ENCODE measurements around the gene SLC35F3. TPM values are rescaled to one million over a fixed set of nuclear protein-coding genes. Genes with fewer than 3 reads are reported as not detected.

SLC35F3 gene
- total RNA-seq, 2 donors from 2014 or later, result 0.12 to 0.14 TPM

DNA sequence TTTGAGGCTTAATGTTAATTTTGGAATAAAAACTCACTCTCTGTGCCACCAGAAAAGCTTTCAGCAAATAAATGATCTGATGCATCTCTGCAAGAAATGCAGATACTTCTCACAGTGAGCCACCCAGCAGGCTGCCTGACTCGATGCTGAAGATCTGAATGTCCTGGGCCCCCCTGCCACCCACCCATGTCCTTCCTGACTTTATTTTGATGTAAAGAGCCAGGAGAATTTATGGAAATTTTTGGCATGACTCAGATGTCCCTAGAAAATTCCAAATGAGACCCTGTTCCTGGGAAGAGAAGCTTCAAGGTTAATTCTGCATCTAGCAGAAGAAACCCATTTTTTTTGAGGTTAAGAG, 406.0 kb downstream of the SLC35F3 start:
- intact Hi-C loops (cut with DNase I, micrococcal nuclease), result loop anchor here in 1 of 2 donors (10.0 kb wide), 1 partner anchor 196 kb away; no protein-coding TSS in a partner anchor
- no peak for ATAC-seq
- DNase-seq, result no peak

DNA sequence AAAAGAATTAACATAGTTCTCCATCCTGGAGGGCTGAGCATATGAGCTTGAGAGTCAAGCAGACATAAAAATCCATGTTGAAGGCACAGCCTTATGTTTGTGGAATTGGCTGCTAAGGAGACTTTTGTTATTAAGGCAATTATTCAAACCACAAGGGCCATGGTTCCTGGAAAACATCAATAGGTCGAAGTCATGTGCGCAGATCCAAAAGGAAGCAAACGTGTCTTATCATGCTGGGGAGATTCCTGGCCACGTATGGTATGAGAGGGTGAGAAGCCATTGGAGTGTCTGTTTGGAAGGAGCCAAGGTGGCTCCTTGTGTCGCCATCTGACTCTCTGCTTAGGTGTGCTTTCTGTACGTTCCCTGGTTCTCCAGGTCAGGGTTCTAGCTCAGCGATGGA, 406.9 kb downstream of the SLC35F3 start:
- intact Hi-C loops (cut with DNase I, micrococcal nuclease), result loop anchor here in 1 of 2 donors (10.0 kb wide), 1 partner anchor 197 kb away; no protein-coding TSS in a partner anchor
- DNase-seq (no peak), ATAC-seq (no peak)

DNA sequence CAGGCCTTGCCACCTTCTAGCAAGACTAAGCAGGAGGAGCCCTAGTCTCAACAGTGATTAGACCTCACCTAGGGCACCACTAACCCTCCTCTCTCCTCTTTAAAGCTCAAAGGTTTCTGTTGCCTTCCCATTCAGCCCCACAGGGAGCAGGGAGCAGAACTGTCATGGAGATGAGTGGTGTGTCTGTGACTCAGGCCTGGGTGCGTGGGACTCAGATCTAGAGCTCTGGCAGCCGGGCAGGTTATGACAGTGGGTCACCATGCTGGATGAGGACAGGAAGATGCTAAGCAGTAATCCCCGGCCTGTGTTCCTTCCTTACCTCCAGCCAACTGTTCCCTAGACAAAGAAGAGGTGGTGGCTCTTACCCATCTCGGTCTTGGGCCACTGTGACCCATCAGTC, 408.7 kb downstream of the SLC35F3 start:
- ATAC-seq (no peak), DNase-seq (no peak)
- intact Hi-C loops (cut with DNase I, micrococcal nuclease), result loop anchor here in 1 of 2 donors (10.0 kb wide), 1 partner anchor 198 kb away; no protein-coding TSS in a partner anchor

DNA sequence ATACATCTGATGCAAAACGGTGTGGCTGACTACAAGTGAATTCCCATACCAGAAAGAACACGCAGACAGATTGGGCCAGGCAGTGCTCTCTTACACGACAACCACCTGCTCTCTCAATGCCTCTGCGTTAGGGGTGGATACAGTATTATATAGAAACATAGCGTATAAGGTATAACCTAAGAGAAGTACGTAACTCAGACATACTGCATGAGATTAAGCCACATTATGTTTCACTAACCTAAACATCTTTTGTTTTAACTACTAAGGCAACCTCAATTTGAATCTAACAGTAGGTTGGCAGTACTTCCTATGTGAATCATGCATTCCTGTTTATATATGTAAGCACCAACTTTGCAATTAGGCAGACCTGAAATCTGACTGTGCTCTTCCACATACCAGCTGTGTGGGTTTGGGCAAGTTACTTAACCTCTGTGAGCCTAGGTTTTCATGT, 410.6 kb downstream of the SLC35F3 start:
- ATAC-seq (no peak), DNase-seq (no peak)
- intact Hi-C loops (cut with DNase I, micrococcal nuclease), result loop anchor here in 1 of 2 donors (10.0 kb wide), 1 partner anchor 200 kb away; no protein-coding TSS in a partner anchor

DNA sequence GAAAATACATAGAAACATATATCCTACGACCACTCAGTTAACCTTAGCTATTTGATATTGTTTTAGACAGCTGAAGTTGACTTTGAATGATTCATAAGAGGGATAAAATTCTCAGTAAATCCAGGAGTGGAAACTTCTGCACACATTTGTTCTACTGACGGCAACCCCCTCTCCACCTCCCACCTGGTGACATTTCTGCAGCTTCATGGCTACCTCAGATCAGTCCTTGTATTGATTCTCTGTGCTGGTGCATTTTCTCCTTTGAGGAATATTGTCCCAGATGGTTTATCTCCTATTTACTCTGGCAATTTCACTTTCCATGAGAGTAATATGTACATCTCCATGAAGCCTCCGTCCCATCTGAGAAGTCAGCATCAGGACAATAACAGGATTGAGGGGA, 411.1 kb downstream of the SLC35F3 start:
- ATAC-seq, result no peak

DNA sequence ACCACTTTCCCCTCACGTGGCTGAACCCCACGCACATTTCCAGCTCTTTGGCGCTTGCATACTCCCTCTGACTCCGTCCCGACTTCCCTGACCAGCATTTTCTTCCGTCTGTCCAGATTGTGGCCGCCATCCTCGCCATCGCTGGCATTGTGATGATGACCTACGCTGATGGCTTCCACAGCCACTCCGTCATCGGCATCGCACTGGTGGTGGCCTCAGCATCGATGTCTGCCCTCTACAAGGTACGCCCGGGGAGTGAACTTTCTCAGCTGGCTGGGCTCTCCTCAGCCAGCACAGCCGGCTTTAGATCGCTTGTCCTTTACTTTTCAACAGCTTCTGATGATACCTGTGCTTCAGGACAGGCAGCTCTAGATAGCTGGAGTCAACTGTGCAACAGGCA, 412.0 kb downstream of the SLC35F3 start:
- intact Hi-C loops (cut with DNase I, micrococcal nuclease), result loop anchor here in 1 of 2 donors (10.0 kb wide), 1 partner anchor 202 kb away; no protein-coding TSS in a partner anchor
- ATAC-seq, result no peak
- DNase-seq, result no peak

More for the DNA sequence above, 411.1 kb downstream of the SLC35F3 start:
- intact Hi-C loops (cut with DNase I, micrococcal nuclease), result loop anchor here in 1 of 2 donors (10.0 kb wide), 1 partner anchor 201 kb away; no protein-coding TSS in a partner anchor
- DNase-seq, result no peak

DNA sequence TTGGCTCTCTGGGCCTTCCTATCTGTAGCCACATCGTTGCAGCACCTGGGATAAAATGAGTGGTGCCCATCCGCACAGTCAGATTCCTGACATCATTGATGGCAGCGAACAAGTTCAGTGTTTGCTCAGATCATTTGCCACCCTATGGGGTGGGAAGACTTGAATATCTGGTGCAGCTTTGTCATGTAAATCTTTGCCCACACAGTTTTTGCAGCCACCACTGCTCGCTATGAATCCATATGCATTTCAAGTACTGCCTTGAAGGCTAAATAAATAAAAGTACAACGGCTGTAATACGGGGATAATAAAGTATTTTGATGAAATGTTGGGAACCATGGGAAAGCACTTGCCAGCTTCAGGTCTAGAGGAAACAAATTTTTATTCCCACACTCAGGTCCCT, 412.5 kb downstream of the SLC35F3 start:
- DNase-seq, result no peak
- ATAC-seq, result no peak
- intact Hi-C loops (cut with DNase I, micrococcal nuclease), result loop anchor here in 1 of 2 donors (10.0 kb wide), 1 partner anchor 202 kb away; no protein-coding TSS in a partner anchor

DNA sequence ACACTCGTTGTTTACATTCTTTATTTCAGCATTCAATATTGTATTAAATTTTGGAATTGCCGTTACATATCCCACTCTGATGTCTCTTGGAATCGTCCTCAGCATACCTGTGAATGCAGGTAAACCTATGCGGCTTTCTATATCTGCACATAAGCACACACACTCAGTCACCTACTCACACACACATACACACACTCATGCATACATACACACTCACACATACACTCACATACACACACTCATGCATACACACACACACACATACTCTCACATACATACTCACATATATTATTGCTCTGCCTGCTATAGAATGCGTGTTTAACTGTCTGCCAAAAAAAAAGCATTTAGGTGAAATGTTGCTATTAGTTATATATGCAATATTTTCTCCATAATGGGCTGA, 415.6 kb downstream of the SLC35F3 start:
- intact Hi-C loops (cut with DNase I, micrococcal nuclease), result no loop called here
- DNase-seq (no peak), ATAC-seq (no peak)

DNA sequence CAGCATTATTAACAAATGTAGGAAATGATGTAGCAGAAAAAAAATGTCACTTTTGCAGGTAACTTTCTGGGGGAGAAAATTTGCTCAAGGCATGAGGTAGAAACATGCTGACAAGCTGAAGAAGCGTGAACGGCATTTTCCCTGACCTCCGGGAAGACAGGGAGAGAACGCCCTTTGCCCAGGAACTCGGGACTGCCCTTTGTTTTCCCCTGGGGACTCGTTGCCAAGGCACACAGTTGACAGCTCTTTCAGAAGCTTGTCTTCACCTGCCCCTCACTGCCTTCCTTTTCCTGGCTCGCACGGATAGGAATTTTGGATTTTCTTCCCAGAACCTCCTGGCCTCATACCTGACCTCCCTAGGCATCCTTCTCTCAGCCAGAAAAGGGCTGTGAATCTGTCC, 416.1 kb downstream of the SLC35F3 start:
- intact Hi-C loops (cut with DNase I, micrococcal nuclease), result no loop called here
- DNase-seq, result no peak
- no peak for ATAC-seq

DNA sequence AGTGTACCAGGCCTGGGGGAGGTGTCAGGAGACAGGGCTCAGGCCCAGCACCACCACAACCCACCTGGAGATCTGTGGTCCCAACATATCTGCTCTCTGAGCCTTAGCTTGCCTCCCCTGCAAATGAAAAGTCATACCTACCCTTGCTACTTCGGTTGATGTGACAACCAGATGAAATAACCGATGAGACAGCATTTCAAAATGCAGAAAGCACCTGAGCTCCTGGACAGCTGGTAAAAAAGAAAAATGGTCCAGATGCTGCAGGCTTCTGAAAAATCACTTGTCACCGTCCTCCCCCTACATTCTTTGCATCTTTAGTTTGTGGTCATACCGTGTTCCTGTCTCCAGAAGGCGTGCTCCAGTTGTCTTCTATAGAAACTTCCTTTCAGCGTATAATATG, 416.8 kb downstream of the SLC35F3 start:
- intact Hi-C loops (cut with DNase I, micrococcal nuclease), result no loop called here
- no peak for DNase-seq

DNA sequence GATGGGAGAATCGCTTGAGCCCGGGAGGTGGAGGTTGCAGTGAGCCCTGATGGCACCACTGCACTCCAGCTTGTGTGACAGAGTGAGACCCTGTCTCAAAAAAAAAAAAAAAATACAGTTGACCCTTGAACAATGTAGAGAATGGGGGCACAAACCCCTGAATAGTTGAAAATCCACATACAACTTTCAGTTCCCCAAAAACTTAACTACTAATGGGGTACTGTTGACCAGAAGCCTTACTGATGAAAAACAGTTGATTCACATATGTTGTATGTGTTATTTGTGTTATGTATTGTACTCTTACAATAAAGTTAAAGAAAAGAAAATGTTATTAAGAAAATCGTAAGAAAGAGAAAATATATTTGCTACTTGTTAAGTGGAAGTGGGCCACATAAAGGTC, 417.6 kb downstream of the SLC35F3 start:
- ATAC-seq (no peak), DNase-seq (no peak)
- intact Hi-C loops (cut with DNase I, micrococcal nuclease), result no loop called here

More for the DNA sequence above, 416.8 kb downstream of the SLC35F3 start:
- ATAC-seq, result no peak

DNA sequence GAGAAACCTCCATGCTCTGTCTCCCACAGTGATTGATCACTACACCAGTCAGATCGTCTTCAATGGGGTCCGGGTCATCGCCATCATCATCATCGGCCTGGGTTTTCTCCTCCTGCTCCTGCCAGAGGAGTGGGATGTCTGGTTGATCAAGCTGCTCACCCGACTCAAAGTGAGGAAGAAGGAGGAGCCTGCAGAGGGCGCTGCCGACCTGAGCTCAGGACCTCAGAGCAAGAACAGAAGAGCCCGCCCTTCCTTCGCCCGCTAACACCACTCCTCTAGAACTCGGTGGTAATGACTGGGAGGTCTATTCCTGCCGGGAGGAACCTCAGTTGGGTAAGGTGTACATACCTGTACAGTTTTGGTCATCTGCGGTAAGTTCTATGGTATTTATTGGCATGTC, 418.5 kb downstream of the SLC35F3 start:
- ATAC-seq (peak; percentile 30), DNase-seq (peak in 1 of 2 donors; percentile 60)
- intact Hi-C loops (cut with DNase I, micrococcal nuclease), result no loop called here

DNA sequence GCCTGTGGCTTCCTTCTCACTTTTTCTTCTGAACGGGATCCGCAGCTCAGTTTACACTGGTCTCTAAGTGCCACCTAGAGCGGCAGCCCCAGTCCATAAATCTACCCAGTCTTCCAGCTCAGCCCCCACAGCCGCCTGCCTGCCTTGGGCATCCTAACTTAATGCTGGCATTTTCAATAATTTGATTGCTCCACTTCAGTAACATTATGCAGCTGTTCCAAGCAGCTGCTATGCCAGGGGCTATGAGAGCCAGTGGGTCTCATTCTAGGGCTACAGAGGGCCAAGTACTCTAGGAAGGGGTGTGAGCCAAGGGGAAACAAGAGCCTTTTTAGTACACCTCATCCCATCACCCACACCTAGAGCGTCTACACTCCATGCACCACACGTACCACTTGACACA, 420.3 kb downstream of the SLC35F3 start:
- no peak for DNase-seq
- intact Hi-C loops (cut with DNase I, micrococcal nuclease), result no loop called here
- no peak for ATAC-seq

DNA sequence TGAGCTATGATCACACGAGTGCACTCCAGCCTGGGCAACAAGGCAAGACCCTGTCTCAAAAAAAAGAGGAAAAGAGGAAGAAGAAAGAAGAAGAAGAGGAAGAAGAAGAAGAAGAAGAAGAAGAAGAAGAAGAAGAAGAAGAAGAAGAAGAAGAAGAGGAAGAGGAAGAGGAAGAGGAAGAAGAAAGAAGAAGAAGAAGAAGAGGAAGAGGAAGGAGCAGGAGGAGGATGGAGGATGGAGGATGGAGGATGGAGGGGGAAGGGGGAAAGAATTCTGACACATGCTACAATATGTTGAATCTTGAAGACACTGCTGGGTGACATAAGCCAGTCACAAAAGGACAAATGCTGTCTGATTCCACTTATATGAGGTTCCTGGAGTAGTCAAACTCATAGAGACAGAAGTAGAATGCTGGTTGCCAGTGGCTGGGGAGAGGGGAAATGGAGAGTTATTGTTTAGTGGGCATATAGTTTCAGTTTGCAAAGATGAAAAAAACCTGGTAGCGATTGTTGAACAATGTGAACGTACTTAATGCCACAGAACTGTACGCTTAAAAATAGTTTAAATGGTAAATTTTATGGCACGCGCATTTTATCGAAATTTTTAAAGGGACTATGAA, 421.5 kb downstream of the SLC35F3 start:
- intact Hi-C loops (cut with DNase I, micrococcal nuclease), result no loop called here
- DNase-seq (no peak), ATAC-seq (no peak)

DNA sequence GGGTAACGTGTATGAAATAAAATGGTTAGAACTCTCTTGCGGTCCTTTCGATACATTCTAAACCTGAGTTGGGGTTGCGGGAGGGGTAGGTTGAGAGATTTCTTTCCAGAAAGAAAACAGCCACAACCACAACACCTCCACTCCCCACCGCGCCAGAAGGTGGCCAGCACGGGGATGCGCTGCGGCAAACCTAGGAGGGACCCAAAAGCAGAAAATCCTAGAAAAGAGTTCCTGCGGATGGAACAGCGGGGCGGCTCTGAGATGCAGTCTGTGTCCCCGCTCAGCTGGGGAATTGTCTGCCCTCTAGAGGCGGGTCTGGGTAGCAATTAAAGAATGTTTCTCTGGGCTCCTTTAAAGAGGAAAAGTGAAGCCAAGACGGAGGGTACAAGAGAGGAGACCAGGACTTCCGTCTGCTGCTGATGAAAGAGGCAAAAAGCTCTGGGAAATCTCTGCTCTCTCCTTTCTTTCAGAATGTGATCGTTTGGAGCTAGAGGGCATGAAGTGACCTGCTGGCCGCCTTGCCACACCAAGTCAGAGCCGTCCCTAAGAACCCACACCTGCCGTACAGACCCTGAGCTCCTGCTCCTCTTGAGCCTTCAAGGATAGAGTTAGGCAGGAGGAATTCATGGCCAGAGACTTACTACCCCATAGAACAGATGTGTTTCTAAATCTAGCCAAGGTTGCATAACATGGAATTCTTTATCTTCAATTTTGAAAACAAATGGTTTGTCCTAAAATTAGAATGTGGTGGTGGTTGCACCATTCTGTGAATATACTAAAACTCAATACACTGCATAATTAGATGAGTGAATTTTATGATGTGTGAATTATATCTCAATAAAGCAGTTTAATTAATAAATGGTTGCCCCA, 422.3 kb downstream of the SLC35F3 start:
- intact Hi-C loops (cut with DNase I, micrococcal nuclease), result no loop called here
- ATAC-seq (peak; percentile 75), DNase-seq (peak; percentile 33 to 57)

DNA sequence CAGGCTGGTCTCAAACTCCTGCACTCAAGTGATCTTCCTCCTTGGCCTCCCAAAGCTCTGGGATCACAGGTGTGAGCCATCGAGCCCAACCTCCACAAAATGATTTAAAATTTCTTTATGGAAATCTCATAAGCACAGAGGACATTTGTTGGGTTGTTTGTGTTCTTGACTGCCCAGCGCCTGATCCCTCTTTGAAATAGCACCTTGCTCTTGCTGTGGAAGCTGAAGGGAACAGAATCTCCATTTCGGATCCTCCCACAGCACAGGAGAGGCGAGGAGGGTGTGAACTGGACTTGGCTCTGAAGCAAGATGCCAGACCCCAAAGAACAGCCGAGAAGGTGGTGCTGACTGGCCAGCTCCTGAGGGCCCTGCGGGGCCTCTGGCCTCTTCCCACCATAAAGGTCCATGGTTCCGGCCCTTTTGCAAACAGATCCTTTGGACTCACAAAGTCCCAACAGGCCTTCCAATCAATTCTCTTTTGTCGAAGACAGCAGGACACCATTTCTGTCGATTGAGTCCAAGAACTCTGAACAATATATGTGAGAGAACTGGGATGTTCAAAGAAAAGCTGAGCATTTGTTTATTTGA, 423.2 kb downstream of the SLC35F3 start:
- ATAC-seq (no peak), DNase-seq (no peak)
- intact Hi-C loops (cut with DNase I, micrococcal nuclease), result no loop called here

DNA sequence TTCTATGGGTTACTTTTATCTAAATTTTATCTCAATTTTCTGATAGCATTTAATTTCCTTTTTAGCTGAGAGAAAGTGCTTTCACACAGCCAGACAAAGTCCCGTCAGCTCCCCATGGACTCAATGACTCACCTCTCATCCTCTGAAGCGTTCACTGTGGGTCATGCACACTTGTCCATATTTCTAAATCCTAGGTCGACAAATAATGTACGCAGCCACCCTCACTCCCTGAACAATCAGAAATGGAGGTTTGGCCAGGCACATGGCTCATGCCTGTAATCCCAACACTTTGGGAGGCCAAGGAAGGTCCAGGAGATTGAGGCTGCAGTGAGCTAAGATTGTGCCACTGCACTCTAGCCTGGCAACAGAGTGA, 426.4 kb downstream of the SLC35F3 start:
- intact Hi-C loops (cut with DNase I, micrococcal nuclease), result no loop called here
- ATAC-seq, result no peak
- DNase-seq, result no peak

DNA sequence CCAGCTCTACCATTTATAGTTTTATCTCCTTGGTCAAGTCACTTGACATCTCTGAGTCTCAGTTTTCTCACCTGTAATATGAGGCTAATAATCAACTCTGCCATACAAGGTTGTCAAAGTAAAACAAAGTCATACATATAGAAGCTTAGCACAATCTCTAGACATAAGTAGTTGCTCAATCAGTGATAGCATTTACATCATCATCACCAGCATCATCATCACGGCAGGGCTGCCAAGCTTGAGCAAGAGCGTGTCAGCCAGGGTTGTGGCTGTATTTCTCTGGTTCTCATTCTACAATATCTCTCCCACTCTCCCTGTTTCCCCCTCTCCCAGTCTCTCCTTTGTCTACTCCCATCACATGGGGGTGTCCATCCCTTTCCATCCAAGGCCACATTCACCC, 427.0 kb downstream of the SLC35F3 start:
- intact Hi-C loops (cut with DNase I, micrococcal nuclease), result no loop called here
- ATAC-seq (no peak), DNase-seq (no peak)

DNA sequence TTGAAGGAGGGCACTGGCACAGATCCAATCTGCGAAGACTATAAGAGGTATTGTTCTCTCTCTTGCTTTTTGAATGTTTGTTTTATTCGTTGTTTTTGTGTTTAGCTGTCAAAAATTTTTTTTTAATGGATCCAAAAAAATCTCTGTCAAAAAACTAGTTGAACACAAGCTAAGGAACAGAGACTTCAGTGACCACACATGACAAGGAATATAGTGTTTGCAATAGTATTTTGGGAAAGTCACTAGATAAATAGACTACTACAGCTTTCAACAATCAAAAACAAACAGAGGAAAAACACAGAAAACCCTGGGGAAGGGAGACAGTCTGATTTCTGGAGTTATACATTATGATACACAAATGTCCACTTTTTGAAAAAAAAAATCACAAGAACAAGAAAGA, 431.9 kb downstream of the SLC35F3 start:
- ATAC-seq (no peak), DNase-seq (no peak)
- intact Hi-C loops (cut with DNase I, micrococcal nuclease), result no loop called here

DNA sequence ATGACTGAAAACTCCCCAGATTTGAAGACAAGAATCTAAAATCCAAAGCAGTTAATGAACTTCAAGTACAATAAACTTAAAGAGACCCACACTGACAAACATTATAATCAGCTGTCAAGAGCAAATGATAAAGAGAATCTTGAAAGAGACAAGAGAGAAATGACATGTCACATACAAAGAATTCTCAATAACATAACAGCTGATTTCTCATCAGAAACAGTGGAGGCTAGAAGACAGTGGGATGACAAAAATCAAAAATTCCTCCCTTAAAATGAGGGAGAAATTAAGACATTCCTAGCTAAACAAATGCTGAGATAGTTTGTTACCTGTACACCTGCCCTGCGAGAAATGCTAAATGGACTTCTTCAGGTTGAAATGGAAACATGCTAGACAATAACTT, 432.8 kb downstream of the SLC35F3 start:
- DNase-seq, result no peak
- no peak for ATAC-seq
- intact Hi-C loops (cut with DNase I, micrococcal nuclease), result no loop called here

Measured in left colon (tissue), 2 donors.